ENCODE data around the gene HMG20B.

GRCh38 chr19:3534375-3535234 is 38.1 kb upstream of the HMG20B start:
- no peak for TF ChIP-seq EP300 (IDR thresholded peaks at IDR 0.05; ENCODE audit: borderline replicate concordance)
- no peak for TF ChIP-seq TCF12 (IDR thresholded peaks at IDR 0.05; ENCODE audit: low read depth)
- no peak for TF ChIP-seq TAF1 (IDR thresholded peaks at IDR 0.05; ENCODE audit: low read depth)
